D341Med (cell line): ENCODE results near the gene FCHSD2.
"Not testable (repeated sequence)": the region's sequence is repeated elsewhere in the genome, so short reads cannot be mapped to it uniquely, and the experiment has no call there.

Experiments used
- DNase-seq: peaks from one replicate; pipeline ENCODE4 v3.0.0; 2012; ENCODE audit warnings: low spot score

Gene FCHSD2

DNA sequence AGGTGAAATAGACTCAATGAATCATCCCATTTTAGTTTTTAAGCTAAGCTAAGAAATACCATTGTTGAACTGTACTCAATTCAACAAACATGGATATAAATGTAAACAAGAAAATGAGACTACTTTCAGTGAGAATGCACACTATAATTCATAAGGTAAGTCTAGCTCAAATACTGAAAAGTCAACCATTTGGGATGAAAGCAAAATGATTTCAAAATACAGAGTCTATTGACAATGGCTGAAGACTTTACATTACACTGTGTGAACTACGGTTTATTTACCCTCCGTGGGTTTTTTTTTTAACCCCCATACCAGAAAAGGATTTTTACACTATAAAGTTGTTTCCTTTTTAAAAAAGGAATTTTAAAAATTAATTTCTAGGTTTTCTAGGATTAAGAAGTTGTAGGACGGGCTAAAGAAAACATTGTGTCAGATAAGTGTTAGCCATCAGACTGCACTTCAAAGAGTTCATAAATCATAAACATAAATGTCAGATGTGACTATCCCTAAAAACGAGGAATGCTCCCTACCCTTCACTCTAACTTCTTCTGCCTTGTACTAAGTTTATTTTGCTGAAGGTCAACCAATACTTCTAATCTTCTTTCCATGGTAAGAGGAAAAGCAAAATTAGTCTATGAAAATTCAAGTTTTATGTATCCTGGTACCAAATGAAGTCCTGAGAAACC lies 83.0 kb downstream of the FCHSD2 start:
- no peak for DNase-seq

DNA sequence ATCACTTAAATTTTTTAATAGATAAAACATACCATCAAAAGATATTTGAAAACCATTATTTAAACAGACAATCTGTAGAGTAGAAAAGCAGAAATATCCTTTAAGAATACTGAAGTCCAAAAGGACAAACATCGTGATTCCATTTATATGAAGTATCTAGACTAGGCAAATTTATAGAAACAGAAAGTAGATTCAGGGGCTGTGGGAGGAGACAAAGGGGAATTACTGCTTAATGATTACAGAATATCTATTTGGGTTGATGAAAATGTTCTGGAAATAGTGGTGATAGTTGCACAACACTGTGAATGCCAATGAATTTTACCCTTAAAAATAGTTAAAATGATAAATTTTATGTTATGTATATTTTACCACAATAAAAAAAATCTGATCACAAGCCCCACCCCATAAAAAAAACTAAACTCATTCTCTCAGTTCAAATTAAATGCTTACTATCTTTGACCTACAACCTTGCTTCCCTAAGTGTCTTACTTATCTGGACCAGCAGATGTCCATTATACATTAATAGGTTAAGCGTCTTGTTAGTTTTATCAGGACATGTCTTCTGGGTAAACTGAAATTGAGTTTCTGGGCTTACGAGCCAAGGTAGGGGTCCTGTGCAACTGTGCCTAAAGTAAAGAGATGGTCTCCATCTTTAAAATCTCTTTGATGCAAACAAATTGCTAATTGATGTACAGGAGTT lies 86.3 kb downstream of the FCHSD2 start:
- no peak for DNase-seq

DNA sequence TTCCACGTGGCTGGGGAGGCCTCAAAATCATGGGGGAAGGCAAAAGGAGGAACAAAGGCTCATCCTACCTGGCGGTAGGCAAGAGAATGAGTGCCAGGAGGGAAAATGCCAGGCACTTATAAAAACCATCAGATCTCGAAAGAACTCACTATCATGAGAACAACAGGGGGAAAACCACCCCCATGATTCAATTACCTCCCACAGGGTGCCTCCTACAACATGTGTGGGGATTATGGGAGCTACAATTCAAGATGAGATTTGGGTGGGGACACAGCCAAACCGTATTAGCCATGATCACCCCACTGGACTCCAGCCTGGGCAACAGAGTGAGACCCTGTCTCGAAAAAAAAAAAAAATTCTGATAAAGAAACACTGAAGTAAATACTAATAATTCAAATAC lies 87.1 kb downstream of the FCHSD2 start:
- no peak for DNase-seq

DNA sequence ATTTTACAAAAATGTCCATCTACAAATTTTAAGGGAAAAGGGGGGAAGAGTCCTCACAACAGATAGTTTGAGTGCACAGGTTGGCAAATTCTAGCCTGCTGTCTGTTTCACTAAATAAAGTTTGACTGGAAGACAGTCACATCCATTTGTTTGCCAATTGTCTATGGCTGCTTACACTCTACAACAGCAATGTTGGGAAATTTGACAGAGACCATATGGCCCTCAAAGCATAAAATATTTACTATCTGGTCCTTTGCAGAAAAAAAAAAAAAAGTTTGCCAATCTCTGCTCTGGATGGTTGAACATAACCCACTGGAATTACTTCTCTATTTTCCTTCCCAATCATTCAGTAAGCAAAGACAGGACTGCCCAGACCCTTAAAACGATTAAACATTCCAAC lies 88.2 kb downstream of the FCHSD2 start:
- no peak for DNase-seq

DNA sequence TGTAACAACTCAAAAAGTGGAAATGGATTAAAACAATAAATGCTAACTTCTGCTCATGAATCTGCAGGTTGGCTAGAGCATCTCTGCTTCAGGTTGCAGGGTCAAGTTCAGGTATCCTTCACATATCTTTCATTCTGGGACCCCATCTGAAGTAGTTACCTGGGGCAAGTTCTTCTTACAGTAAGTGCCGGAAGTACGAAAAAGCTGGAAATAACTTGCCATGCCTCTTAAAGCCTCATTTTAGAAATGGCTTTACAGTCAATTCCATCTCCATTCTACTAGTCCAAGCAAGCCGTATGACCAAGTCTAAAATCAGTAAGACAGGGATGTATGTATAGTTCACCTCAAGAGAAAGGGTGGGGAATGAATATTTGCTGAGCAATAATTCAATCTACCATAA lies 93.7 kb downstream of the FCHSD2 start:
- DNase-seq: no peak

DNA sequence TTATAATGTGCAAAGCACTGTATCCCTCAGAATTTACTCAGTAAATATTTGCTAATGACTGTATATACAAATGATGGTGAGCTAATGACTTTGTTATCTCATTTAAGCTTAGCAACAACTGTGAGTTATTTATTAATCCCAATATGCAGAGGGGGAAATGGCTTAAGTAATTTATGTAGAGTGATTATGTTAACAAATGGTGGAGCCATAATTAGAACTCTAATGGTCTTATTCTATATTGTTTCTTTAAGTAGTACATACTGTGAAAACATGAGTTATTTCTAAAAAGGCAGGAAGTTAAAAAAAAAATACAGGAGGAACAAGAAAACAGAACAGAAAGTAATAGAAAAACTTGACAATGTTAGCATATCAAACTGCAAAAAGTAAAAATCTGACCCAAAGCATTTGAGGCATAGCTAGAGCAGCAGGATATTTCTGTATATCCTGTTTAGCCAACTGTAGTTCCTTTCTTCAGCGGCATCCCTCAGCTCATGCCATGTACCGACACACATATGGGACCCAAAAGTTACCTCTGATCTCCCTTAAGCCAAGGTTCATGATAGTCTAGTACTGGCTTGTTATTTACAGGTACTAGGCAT lies 94.2 kb downstream of the FCHSD2 start:
- no peak for DNase-seq

DNA sequence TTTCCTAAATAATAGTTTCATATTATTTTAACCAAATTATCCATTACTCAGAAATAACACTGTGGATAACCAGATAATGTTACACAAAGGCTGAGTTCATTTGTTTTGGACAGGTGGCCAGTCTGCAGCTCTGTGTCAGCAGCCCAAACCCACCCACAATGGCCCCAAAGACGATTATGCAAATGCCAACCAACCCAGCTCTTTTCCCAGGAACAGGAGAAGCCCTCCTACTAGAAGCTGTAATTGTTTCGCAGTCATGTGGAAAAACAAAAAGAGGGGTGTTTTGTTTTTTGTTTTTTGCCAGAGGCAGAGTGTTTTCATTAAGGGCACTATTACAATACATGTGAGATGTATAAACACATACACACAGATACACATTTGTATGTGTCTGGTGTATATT lies 102.1 kb downstream of the FCHSD2 start:
- peak; percentile 9 for DNase-seq

DNA sequence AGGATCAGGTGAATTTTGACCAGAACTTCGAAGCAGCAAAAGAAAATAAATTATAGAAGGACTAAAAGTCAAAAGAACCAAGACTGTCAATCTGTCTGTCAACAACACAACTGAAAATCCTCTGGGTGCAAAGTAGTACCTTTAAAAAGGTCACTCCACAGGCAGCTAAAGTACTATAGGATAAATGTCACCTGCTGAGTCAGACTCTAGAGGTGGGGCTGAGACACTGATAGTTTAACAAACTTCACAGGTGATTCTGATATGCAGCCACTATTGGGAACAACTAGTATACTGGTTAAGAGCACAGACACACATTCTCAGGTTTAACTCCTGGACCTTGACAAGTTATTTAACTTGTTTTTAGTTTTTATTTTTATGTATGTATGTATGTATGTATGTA lies 107.3 kb downstream of the FCHSD2 start:
- no peak for DNase-seq

DNA sequence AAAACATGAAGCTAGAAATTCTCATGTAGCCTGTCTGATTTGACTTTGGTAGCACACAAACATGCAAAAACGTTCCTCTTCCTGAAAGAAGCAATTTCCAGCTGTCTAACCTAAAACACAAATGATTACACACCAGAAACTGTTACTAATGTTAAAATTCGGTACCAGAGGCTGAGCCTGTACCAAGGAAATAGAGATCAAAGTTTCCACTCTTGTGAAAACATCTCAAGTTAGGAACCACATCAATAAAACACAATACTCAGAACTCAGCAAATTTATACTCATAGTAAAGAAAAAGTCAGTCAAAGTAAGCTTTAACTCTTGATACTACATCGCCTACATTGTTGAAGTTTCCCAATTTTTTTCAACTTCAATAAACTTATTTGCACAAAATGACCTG lies 107.8 kb downstream of the FCHSD2 start:
- no peak for DNase-seq

DNA sequence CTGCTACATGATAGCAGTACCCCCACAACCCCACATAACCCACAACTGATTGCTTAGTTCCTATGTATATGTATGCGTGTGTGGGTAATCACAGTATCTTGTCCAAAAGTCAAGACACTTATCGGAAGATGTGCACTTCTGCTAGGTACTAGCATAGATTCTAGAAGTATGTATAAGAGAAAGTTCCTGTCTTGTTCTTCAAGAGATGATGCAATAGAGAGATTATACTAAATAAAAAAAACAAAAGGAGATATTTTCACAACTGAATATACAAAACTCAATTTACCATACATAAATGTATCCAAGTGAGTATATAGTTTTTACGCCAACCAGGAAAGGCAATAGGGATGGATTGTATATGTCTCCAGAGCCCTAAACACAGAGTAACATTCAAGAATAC lies 112.0 kb downstream of the FCHSD2 start:
- no peak for DNase-seq

DNA sequence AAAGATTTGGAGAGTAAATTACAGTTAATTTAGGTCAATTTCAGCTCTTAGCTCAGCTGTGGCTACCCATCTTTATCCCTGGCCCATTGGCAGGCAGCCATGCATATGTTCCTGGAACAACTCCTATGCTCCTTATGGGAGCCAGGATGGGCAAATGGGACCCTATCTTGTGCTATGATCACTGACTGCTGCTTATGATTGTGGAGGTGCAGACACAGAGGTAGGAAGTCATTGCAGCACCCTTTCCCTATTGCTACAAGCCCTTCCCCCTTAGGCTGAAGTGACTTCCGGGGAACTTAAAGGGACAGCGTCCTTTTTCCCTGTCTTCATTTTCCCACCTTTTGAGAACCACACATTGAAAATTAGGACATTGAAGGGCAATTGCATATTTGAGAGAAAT lies 112.7 kb downstream of the FCHSD2 start:
- DNase-seq: no peak

DNA sequence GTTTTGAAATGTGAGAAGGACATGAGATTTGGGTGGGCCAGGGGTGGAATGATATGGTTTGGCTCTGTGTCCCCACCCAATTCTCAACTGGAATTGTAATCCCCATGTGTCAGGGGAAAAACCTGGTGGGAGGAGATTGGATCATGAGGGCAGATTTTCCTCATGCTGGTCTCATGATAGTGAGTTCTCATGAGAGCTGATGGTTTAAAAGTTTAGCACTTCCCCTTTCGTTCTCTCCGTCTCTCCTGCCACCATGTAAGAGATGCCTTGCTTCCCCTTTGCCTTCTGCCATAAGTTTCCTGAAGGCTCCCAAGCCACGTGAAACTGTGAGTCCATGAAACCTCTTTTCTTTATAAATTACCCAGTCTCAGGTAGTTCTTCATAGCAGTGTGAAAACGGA lies 113.5 kb downstream of the FCHSD2 start:
- no peak for DNase-seq

DNA sequence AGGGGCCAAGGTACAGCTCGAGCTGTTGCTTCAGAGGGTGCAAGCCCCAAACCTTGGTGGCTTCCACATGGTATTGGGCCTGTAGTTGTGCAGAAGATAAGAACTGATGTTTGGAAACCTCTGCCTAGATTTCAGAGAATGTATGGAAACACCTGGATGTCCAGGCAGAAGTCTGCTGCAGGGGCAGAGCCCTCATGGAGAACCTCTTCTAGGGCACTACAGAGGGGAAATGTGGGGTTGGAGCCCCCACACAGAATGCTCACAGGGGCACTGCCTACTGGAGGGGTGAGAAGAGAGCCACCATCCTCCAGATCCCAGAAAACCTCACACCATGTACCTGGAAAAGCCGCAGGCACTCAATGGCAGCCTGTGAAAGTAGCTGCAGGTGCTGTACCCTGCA lies 114.3 kb downstream of the FCHSD2 start:
- not testable (repeated sequence) for DNase-seq

DNA sequence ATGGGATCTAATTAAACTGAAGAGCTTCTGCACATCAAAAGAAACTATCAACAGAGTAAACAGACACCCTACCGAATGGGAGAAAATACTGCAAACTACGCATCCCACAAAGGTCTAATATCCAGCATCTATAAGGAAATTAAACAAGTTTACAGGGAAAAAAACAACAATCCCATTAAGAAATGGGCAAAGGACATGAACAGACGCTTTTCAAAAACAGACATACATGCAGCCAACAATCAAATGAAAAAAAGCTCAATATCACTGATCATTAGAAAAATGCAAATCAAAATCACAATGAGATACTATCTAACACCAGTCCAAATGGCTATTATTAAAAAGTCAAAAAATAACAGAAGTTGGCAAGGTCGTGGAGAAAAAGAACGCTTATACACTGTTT lies 117.5 kb downstream of the FCHSD2 start:
- no peak for DNase-seq

DNA sequence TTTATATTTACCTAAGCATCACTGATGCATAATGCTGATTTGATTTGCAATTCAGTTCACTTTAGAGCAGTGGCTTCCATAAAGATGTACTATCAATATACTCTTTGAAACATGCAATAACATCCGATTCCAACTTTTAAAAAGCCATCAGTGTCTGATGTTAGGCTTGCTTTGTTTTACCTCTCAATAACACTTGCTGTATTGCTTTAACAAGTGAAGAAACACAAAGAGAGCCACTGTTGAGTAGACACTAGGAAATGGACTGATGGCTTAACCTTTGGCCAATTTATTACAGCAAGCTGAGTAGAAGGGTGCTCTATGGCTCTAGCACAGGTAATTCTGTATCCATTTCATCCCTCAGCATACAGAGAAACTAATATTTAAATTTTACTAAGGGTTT lies 122.1 kb downstream of the FCHSD2 start:
- no peak for DNase-seq

DNA sequence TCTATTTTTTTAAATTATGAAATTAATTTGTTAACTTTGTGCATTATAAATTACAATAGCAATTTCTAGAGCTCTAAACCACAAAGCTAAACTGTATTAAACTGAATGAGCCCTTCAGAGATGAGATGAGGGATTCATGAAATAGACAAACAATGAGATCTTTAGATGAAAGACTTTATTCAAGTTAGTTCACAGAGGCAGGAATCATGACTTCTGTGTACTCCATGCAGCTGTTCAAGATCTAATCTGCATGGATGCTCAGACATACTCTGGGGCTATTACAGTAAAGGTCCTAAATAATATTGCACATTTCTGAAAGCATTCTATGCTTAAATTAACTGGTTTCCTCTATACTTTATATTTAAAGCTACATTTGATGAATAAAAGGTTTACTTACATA lies 122.7 kb downstream of the FCHSD2 start:
- no peak for DNase-seq

DNA sequence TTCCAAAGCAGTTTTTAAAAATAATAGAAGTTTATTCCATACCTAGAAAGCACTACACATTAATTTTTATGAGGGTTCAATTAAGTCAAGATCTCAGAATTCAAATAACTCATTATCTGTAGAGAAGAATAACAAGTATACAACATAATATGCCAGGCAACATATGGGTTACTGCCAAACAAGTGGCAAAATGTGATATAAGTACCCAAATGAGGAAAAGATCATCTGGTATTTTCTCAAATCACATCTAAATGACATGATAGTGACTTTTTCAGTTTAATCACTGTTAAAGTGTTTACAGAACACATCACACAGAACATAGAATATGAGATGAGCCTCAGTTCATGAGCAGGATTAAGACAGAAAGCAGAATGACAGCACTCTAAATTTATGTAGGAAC lies 123.3 kb downstream of the FCHSD2 start:
- DNase-seq: no peak

DNA sequence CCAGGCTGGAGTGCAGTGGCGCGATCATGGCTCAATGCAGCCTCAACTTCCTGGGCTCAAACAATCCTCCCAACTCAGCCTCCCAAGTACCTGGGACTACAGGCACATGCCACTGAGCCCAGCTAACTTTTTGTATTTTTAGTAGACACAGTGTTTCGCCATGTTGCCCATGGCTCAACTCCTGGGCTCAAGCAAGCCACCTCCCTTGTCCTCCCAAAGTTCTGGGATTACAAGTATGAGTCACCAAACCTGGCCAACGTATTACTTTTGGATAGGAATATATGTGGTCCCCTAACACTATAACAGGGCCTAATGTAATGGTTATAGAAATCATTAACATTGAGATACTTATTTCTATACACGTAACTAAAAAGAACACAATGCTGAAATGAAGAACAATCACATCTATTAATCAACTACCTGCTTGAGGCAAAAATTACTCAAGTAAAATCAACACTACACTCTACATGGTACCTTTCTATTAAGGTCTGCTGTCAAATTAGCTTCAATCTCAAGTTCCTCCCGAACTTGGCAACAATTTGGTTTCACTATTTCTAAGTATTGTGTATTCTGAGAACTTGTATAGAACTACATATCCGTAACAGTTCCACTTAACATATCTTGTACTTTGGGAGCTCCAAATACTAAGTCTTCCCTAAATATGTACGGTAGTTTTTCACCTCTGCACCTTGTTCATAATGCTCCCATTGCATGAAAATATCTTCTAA lies 124.9 kb downstream of the FCHSD2 start:
- DNase-seq: no peak

DNA sequence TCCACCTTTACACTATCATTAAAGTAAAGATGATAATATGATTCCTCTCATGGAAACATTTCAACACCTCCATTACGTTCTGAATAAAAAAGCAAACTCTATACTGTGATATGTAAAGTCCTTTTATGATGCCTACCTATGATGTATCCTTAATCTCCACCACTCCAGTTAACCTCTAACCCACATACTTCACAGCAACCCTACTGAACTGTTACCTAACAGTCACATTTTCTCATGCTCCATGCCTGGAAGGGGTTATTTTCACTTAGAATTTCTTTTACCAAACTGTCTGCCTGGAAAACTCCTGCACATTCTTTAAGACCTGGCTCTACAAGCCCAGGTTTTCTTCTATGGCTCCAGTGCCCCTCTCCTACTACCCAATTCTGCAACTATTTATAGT lies 129.1 kb downstream of the FCHSD2 start:
- no peak for DNase-seq

DNA sequence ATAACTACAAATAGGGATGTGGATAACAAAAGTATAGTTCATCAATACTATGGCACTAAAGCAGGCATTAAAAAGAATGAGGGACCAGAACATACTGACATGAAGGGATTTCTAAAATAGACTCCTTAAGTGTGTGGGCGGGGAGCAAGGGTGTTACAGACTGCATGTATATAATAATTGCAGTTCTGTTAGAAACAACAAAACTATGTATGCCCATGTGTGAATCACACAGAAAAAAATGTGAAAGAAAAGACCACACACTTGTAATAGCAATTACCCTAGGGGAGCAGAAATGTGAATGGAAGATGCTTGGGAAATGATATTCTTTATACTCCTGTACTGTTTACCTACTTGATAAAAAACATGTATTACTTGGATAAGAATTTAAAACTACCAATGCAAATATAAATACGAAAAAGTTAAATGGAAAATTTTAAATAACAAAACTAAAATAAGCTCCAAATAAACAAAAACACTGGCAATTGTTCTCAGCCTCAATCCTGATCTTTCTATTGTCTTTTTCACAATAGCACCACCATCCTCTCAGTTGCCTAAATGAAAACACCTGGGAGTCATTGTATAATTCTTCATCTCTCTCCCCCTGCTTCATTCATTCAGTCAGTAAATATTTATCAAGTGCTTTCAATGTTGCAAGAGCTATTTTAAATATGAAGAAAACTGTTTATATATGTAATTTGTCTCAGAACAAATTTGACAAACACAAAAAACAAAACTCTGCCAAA lies 129.8 kb downstream of the FCHSD2 start:
- DNase-seq: no peak

DNA sequence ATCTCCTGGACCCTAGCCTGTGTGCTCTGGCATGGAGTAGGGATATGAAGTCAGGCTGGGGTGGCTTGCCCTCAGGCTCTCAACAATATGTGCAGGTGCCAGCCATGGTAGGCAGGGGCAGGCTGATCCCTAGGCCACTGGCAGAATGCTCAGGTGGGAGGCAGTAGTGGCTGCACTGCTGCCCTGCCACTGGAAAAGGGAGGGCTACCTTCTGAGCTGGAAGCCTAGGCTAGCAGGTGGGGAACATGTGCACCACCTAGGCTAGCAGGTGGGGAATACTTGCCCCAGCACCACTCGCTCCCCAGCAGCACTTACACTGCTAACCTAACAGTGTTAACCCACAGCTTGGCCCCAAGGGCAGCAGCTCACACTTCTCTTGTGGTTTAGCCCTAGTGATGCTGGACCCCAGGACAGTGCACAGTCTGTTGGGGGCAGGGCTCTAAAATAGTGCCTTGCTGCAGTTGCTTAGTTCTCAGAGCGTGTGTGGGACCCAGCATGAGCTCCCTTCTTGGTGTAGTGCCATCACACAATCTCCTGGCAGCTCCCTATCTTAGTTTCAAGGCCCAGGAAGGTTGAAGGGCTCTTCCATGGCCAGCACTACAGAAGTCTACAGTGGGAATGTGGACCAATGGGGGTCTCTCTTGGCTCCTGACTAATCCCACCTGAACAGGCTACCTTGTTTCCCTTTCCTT lies 130.8 kb downstream of the FCHSD2 start:
- DNase-seq: no peak

DNA sequence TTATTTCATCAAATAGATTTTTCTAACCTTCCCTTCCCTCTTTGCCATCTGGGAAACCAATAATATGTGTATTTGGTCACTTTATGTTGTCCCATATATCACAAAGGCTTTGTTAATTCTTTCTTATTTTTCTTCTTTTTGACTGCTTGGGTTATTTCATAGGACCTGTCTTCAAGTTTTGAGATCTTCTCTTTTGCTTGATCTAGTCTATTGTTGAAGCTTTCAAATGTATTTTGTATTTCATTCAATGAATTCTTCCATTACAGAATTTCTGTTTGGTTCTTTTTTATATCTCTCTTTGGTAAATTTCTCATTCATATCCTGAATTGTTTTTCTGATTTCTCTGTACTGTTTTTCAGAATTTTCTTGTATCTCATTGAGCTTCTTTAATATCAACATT lies 132.1 kb downstream of the FCHSD2 start:
- no peak for DNase-seq
